ENCODE measurements around the gene CDK11B. TPM values are rescaled to one million over a fixed set of nuclear protein-coding genes. Genes with fewer than 3 reads are reported as not detected.
A peak's percentile ranks its signal among the peaks of the same experiment; 100 is the strongest.
"Not testable (repeated sequence)": the region's sequence is repeated elsewhere in the genome, so short reads cannot be mapped to it uniquely, and the experiment has no call there.

Gene CDK11B
- total and polyA plus RNA-seq, 2 donors (not counting 1 experiment from before 2014, with no cell fraction given): 14.1 to 36.3 TPM

GRCh38 chr1:1677718-1678580, 19.1 kb upstream of the CDK11B start:
- no peak for TF ChIP-seq CTCF (IDR thresholded peaks at IDR 0.05)
- TF ChIP-seq EZH2 (IDR thresholded peaks at IDR 0.05; ENCODE audit: borderline replicate concordance, insufficient read depth, low read depth, low read length, poor library complexity, severe bottlenecking): no peak
- H3K27ac ChIP-seq (ENCODE audit: low read length in 2 of 2): peak overlapping the region; percentile 74 to 76
- H3K27me3 ChIP-seq (replicated peaks in 1 of 4; ENCODE audit: control extremely low read depth in 1 of 4, control insufficient read depth in 3 of 4, insufficient read depth in 4 of 4, low read length in 3 of 4): no peaks in the 10 kb centered on the region
- peaks cover 0 to 12% of the 10 kb centered on the region in 2 experiments for H3K36me3 ChIP-seq (replicated peaks in 1 of 2; ENCODE audit: control extremely low read depth in 1 of 2, control insufficient read depth in 1 of 2, extremely low read depth in 1 of 2, insufficient read depth in 2 of 2, low read length in 1 of 2)
- ChIA-PET CTCF (interaction anchor here (0.9 to 1.3 kb wide), 5 partner anchors 9 to 231 kb away, joined by 3 to 4 read pairs (median 3); no protein-coding TSS in a partner anchor), POLR2A (interaction anchor here (0.7 to 1.3 kb wide), 4 partner anchors 59 to 529 kb away, joined by 4 to 5 read pairs (median 4); partner anchors contain the start of gene MIB2)
- DNase-seq: peak; percentile 87
- H3K27me3 Mint-ChIP-seq: no peaks in the 10 kb centered on the region
- peaks cover 9 to 22% of the 10 kb centered on the region in 2 donors for H3K4me1 ChIP-seq (ENCODE audit: control insufficient read depth in 2 of 2, insufficient read depth in 2 of 2, low read length in 2 of 2)
- H3K9me3 Mint-ChIP-seq (ENCODE audit: insufficient read depth): no peaks in the 10 kb centered on the region
- peak overlapping the region in 4 of 5 experiments; percentile 35 to 56 (median 47) for H3K4me3 ChIP-seq (ENCODE audit: control extremely low read depth in 1 of 5, extremely low read depth in 1 of 5, insufficient read depth in 1 of 5, low read depth in 2 of 5, low read length in 4 of 5)
- H3K27ac Mint-ChIP-seq: peak overlapping the region; percentile 98
- peak; percentile 75 for ATAC-seq (ENCODE audit: low read depth)
- peak overlapping the region; percentile 70 for H3K4me2 ChIP-seq (replicated peaks; ENCODE audit: low read depth, low read length, poor library complexity, severe bottlenecking)
- peak overlapping the region; percentile 86 for H3K4me3 Mint-ChIP-seq
- intact Hi-C loops (cut with micrococcal nuclease): loop anchor here (2.0 to 5.0 kb wide), 2 partner anchors 101 to 106 kb away; partner anchors contain the start of genes NADK and SSU72
- H3K9ac ChIP-seq (ENCODE audit: low read length): peak overlapping the region; percentile 47
- H3K9me3 ChIP-seq (ENCODE audit: control extremely low read depth in 1 of 3, control insufficient read depth in 2 of 3, insufficient read depth in 1 of 3, low read length in 2 of 3): no peaks in the 10 kb centered on the region
- 3% methylated on average over 30 of the region's 39 CpGs for WGBS (ENCODE audit: insufficient coverage)
- peaks cover 29% of the 10 kb centered on the region for H3K4me1 Mint-ChIP-seq
- peaks cover 30% of the 10 kb centered on the region for H3K79me2 ChIP-seq (ENCODE audit: control insufficient read depth, insufficient read depth, low read length)
- H4K20me1 ChIP-seq (ENCODE audit: control insufficient read depth, insufficient read depth, low read length, poor library complexity, severe bottlenecking): peaks cover 28% of the 10 kb centered on the region
- peak overlapping the region; percentile 43 for H2AFZ ChIP-seq (ENCODE audit: insufficient read depth, low read depth, low read length, poor library complexity, severe bottlenecking)

- H3K4me3 Mint-ChIP-seq; DNase-seq; H3K9me3 ChIP-seq (ENCODE audit: control extremely low read depth in 1 of 3, control insufficient read depth in 2 of 3, insufficient read depth in 1 of 3, low read length in 2 of 3); H3K27ac Mint-ChIP-seq; H3K4me3 ChIP-seq (ENCODE audit: control extremely low read depth in 1 of 5, extremely low read depth in 1 of 5, insufficient read depth in 1 of 5, low read depth in 2 of 5, low read length in 4 of 5); POLR2A ChIA-PET; ATAC-seq (ENCODE audit: low read depth); CTCF ChIA-PET; H3K9me3 Mint-ChIP-seq (ENCODE audit: insufficient read depth); H3K9ac ChIP-seq (ENCODE audit: low read length); H3K4me2 ChIP-seq (replicated peaks; ENCODE audit: low read depth, low read length, poor library complexity, severe bottlenecking); H2AFZ ChIP-seq (ENCODE audit: insufficient read depth, low read depth, low read length, poor library complexity, severe bottlenecking); H3K27me3 ChIP-seq (replicated peaks in 1 of 4; ENCODE audit: control extremely low read depth in 1 of 4, control insufficient read depth in 3 of 4, insufficient read depth in 4 of 4, low read length in 3 of 4); H3K27ac ChIP-seq (ENCODE audit: low read length in 2 of 2); H3K27me3 Mint-ChIP-seq: not testable (repeated sequence)
- no CpG with 5 or more reads among the region's 21 CpGs for WGBS (ENCODE audit: insufficient coverage)
- Histone ChIP-seq H3K4me1 (ENCODE audit: control insufficient read depth in 2 of 2, insufficient read depth in 2 of 2, low read length in 2 of 2) (peaks cover 9 to 22% of the 10 kb centered on the region in 2 donors), H3K79me2 (ENCODE audit: control insufficient read depth, insufficient read depth, low read length) (peaks cover 23% of the 10 kb centered on the region), H3K36me3 (replicated peaks in 1 of 2; ENCODE audit: control extremely low read depth in 1 of 2, control insufficient read depth in 1 of 2, extremely low read depth in 1 of 2, insufficient read depth in 2 of 2, low read length in 1 of 2) (peaks cover under 1 to 18% of the 10 kb centered on the region in 2 experiments), H4K20me1 (ENCODE audit: control insufficient read depth, insufficient read depth, low read length, poor library complexity, severe bottlenecking) (peaks cover 14% of the 10 kb centered on the region)
- peaks cover 26% of the 10 kb centered on the region for H3K4me1 Mint-ChIP-seq
- intact Hi-C loops (cut with micrococcal nuclease): loop anchor here (5.0 kb wide), 1 partner anchor 104 kb away; the partner anchor contains the start of gene SSU72
Measured at GRCh38 chr1:1676087-1676486, 17.3 kb upstream of the CDK11B start.

- H2AFZ ChIP-seq (ENCODE audit: insufficient read depth, low read depth, low read length, poor library complexity, severe bottlenecking); H3K9ac ChIP-seq (ENCODE audit: low read length); H3K27me3 ChIP-seq (replicated peaks in 1 of 4; ENCODE audit: control extremely low read depth in 1 of 4, control insufficient read depth in 3 of 4, insufficient read depth in 4 of 4, low read length in 3 of 4); ATAC-seq (ENCODE audit: low read depth); DNase-seq; H3K27me3 Mint-ChIP-seq; H3K27ac ChIP-seq (ENCODE audit: low read length in 2 of 2); H3K4me3 Mint-ChIP-seq; CTCF ChIA-PET; POLR2A ChIA-PET; H3K27ac Mint-ChIP-seq; H3K9me3 Mint-ChIP-seq (ENCODE audit: insufficient read depth); H3K4me2 ChIP-seq (replicated peaks; ENCODE audit: low read depth, low read length, poor library complexity, severe bottlenecking); H3K4me3 ChIP-seq (ENCODE audit: control extremely low read depth in 1 of 5, extremely low read depth in 1 of 5, insufficient read depth in 1 of 5, low read depth in 2 of 5, low read length in 4 of 5); H3K9me3 ChIP-seq (ENCODE audit: control extremely low read depth in 1 of 3, control insufficient read depth in 2 of 3, insufficient read depth in 1 of 3, low read length in 2 of 3): not testable (repeated sequence)
- Histone ChIP-seq H3K4me1 (ENCODE audit: control insufficient read depth in 2 of 2, insufficient read depth in 2 of 2, low read length in 2 of 2) (peaks cover 9 to 22% of the 10 kb centered on the region in 2 donors), H3K79me2 (ENCODE audit: control insufficient read depth, insufficient read depth, low read length) (peaks cover 18% of the 10 kb centered on the region), H4K20me1 (ENCODE audit: control insufficient read depth, insufficient read depth, low read length, poor library complexity, severe bottlenecking) (peaks cover 14% of the 10 kb centered on the region), H3K36me3 (replicated peaks in 1 of 2; ENCODE audit: control extremely low read depth in 1 of 2, control insufficient read depth in 1 of 2, extremely low read depth in 1 of 2, insufficient read depth in 2 of 2, low read length in 1 of 2) (peaks cover 1 to 20% of the 10 kb centered on the region in 2 experiments)
- peaks cover 26% of the 10 kb centered on the region for H3K4me1 Mint-ChIP-seq
- 86% methylated on average over 1 of the region's 18 CpGs for WGBS (ENCODE audit: insufficient coverage)
- intact Hi-C loops (cut with micrococcal nuclease): loop anchor here (5.0 kb wide), 1 partner anchor 103 kb away; the partner anchor contains the start of gene SSU72
Measured at GRCh38 chr1:1675218-1675617, 16.4 kb upstream of the CDK11B start.

Measured in B cell (primary cell).